Skin of body (tissue), 3 donors: ENCODE results near the gene FUOM. TPM values are rescaled to one million over a fixed set of nuclear protein-coding genes. Genes with fewer than 3 reads are reported as not detected.

Source experiments
- DNase-seq: peaks from one replicate; lab custom pipeline; 2025; lab: John Stamatoyannopoulos, UW
- small RNA-seq: library from RNA; depleted of rRNA; stranded (forward); fragments of <200 nt; gene quantifications from one replicate; pipeline ENCODE3, GENCODE V24; 2014; ENCODE audit warnings: low replicate concordance
- total RNA-seq: library from RNA; depleted of rRNA; stranded (reverse); fragments of >200 nt; gene quantifications from one replicate; pipeline ENCODE4 v1.2.3, GENCODE V29; 2014

The FUOM gene
- total RNA-seq, 1 donor from 2014 or later: 11.2 TPM

GRCh38 chr10:133315847-133316246, 42.0 kb downstream of the FUOM start:
- no peak for DNase-seq

DNA sequence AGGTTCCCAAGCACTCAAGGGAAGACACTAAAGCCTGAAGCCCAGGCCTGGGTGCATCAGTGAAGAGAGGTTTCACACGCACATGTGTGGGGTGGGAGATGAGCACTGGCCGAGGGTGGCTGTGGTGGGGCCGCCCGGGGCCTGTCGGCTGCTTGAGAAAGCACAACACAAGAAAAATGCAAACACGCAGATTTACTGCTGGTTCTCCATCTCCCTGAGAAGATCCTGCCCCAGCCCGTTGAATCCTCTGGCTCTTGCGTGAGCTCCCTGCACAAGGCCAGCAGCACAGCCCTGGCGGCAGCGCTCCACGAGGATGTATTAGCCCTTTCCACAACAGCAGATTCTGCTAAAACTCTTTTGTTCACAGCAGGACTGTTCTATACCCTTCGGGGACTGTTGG, 42.9 kb downstream of the FUOM start:
- no peak for DNase-seq

DNA sequence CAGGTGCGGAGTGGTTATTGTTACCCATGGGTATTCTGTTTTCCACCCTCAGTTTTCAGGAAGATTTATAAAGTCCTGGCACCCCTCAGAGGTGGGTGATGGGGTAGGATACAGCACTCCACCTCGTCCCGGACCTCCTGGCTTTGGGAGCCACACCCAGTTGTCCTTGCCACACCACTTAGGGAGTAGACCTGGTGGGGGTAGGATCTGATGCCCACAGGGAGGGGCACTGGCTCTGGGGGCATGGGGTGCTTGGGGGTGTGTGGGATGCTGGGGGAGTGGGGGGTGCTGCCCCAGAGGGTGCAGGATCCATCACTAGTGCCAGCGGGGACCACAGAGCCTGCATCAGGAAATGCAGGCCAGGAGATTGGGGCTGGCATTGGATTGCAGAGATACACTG, 44.6 kb downstream of the FUOM start:
- DNase-seq: no peak

DNA sequence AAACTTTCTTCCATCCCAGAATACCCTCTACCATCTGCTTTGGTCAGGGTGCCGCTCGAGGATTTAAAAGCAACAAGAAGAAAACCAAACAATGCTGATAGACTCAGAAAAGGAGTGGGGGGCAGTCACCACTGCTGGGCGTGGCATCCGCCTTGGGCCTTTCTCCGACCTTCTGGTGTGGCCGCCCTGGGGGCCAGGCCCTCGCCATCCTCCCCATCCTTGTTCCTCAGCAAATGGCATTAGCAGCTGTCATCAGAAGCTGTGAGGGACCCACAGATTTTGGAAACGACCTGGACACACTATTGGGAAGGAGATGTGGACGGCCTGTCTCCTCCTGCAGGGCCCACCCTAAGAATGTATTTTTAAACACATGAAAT, 45.1 kb downstream of the FUOM start:
- no peak for DNase-seq

GRCh38 chr10:133312016-133312768, 45.6 kb downstream of the FUOM start:
- DNase-seq: no peak

DNA sequence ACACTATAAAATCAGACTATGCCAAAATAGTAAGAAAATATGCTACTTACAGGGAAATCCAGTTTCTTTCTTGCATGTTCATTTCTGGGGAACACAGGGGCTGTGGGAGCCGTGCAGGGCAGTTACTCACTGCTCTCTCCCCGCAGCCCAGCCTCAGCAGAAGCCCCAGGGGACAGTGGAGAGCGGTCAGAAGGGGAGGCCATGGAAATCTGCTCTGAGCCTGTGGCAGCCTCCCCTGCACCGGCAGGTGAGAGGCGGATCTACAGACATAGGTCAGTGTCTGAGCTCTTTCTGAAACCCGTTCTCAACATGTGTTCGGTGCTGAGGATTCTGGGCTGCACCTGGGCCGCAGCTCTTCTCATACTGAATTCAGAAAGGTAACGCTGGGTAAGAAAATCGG, 46.2 kb downstream of the FUOM start:
- DNase-seq: no peak

DNA sequence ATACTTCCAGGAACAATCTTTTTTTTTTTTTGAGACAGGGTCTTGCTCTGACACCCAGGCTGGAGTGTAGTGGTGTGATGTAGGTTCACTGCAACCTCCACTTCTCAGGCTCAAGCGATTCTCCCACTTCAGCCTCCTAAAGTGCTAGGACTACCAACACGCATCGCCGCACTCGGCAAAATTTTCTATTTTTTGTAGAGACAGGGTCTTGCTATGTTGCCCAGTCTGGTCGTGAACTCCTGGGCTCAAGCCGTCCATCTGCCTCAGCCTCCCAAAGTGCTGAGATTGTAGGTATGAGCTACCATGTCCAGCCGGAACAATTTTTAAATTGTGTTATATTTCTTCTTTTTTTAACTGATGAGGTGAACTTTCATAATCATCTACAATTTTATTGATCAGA, 47.0 kb downstream of the FUOM start:
- no peak for DNase-seq

GRCh38 chr10:133310399-133310755, 47.4 kb downstream of the FUOM start:
- no peak for DNase-seq

- DNase-seq: no peak
Observed at GRCh38 chr10:133309720-133310398, 48.0 kb downstream of the FUOM start.

DNA sequence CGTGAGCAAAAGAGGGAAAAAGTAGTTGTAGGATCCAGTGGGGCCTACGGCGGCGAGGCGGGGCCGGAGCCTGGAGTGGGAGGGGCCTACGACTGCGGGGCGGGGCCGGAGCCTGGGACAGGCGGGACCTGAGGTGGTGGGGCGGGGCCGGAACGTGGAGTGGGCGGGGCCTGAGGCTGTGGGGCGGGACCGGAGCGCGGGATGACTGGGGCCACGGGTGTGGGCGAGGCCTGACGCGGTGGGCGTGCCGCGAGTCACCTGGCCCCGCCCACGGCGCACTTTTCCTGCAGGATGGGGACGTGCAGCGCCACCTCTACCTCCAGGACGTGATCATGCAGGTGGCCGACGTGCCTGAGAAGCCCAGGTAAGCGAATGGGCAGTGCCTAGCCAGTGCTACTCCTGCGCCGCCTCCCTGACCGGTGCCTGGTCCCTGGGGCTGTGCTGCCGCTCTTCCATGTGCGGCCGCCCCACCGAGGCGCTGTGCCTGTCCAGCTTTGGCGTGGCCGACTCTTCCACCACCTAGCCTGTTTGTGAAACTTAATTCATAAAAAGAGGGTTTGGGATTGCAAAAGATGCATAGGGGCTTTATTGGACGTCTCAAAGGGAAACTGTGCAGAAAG, 48.6 kb downstream of the FUOM start:
- DNase-seq: peak; percentile 92

GRCh38 chr10:133308421-133309099, 49.3 kb downstream of the FUOM start, which contains the start of the genes TUBGCP2 and ZNF511:
Gene TUBGCP2, minus strand, starts transcription at chr10:133308872. Its CDS starts 5,931 bp downstream, at chr10:133302941.
Gene ZNF511, plus strand, starts transcription at chr10:133308914. Its CDS starts 30 bp downstream, at chr10:133308944.
- DNase-seq: peak; percentile 92

DNA sequence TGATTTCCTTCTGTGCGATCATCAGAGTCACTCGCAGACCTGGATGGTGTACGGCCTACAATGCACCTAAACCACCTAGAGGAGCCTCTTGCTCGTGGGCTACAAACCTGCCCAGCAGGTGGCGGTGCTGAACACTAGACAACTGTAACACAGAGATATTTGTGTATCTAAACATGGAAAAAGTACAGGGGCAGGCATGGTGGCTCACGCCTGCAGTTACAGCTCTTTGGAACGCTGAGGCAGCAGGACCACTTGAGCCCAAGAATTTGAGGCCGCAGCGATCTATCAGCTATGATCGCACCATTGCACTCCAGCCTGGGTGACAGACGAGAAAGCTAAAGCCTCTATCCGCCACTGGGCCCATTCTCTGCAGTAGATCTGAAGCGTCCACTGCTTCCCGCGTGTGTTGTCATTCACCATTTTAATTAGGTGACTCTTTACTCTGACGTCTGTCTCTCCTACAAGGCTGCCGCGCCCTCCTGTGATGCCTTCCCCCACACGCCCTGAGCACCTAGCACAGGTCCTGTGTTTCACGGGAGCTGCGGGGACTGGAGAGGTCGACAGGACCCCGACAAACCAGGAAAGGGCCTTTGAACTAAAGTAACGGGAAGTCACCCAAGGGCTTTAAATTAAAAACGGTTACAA, 49.9 kb downstream of the FUOM start:
- DNase-seq: peak; percentile 27

DNA sequence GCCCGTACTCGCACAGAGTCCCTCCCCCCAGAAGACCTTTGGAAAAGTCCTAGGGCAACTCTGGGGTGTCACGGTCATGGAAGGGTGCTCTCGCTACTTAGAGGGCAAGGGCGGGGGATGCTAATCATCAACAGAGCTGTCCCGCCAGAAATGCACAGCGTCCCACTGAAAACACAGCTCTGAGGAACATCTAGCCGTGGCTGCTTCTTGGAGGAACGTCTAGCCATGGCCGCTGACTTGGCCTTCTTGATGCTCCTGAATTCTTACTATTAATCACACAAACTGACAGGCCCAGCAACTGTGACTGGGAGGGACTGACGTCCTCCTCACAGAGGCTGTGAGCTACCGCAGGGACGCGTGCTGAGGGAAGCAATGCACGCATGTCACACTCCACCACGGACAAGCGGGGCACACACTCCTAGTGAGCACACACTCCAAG, 50.9 kb downstream of the FUOM start:
- DNase-seq: no peak

DNA sequence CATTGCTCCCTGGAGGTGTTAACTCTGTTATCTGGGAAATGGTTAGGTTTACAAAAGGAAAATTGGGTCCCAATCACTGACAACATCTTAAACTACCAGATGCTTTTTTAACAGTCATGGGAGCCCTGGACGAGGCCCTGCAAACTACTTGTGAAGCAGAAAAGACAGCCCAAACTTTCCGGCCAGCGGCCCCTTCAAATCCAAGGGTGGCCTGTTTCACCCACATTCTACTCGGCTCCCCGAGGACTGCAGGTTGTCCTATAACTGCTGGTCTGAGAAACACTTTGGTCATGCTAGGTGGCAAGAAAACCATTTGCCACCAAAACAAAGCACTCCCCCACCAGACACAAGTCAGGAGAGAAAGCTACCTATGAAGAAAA, 51.7 kb downstream of the FUOM start:
- no peak for DNase-seq

Small RNA genes within 50 kb of the gene (small RNA-seq; reads per million reads assigned to genes)
- gene AL360181.4 (not detected), gene BANF1P2 (not detected), gene MIR3944 (0.07 reads per million)

Other genes starting within 250 kb of the FUOM start
- gene KNDC1, start 197.8 kb downstream of the FUOM start, total RNA-seq: 1.1 TPM
- not detected for gene UTF1, start 127.8 kb downstream of the FUOM start, total RNA-seq
- gene VENTX, start 120.2 kb downstream of the FUOM start, total RNA-seq: 0.20 TPM
- 6.3 TPM for gene ADAM8, start 81.2 kb downstream of the FUOM start, total RNA-seq
- gene TUBGCP2, start 49.1 kb downstream of the FUOM start, total RNA-seq: 29.1 TPM
- 12.2 TPM for gene ZNF511, start 49.1 kb downstream of the FUOM start, total RNA-seq
- not detected for gene CALY, start 21.1 kb downstream of the FUOM start, total RNA-seq
- gene PRAP1, start 10.6 kb downstream of the FUOM start, total RNA-seq: not detected
- gene ECHS1, start 15.3 kb upstream of the FUOM start, total RNA-seq: 41.2 TPM
- 3.6 TPM for gene PAOX, start 21.2 kb upstream of the FUOM start, total RNA-seq
- gene MTG1, start 36.1 kb upstream of the FUOM start, total RNA-seq: 24.7 TPM
- 0.89 TPM for gene SPRN, start 66.6 kb upstream of the FUOM start, total RNA-seq
- 2.5 TPM for gene SCART1, start 95.9 kb upstream of the FUOM start, total RNA-seq
- 0.69 TPM for gene CYP2E1, start 169.3 kb upstream of the FUOM start, total RNA-seq
- not detected for gene SYCE1, start 207.6 kb upstream of the FUOM start, total RNA-seq